GM18951 (cell line): Measurements from ENCODE around the gene RCSD1.

Experiments used
- POLR2A ChIP-seq: IDR thresholded peaks from 4 replicates; pipeline ENCODE4 v1.6.1; 2011; ENCODE audit warnings: mild to moderate bottlenecking; ENCODE audit not compliant: insufficient read length, insufficient read depth; ENCODE audit errors: extremely low read depth
- in situ Hi-C: fragments of 300-500 bp; cut with MboI; formaldehyde crosslinking; loops from one replicate; pipeline ENCODE4 v1.12.0; 2022; ENCODE audit warnings: low sequenced_read_pairs, mixed read lengths, inconsistent platforms; ENCODE audit not compliant: unreplicated experiment

RCSD1 gene

GRCh38 chr1:167627615-167627864 lies 2.5 kb upstream of the RCSD1 start:
- in situ Hi-C loops: no loop called here
- TF ChIP-seq POLR2A: no peak

- in situ Hi-C loops: no loop called here
- peak; percentile 61 for TF ChIP-seq POLR2A
Observed at GRCh38 chr1:167627865-167628641, 2.0 kb upstream of the RCSD1 start.

- no peak for TF ChIP-seq POLR2A
- in situ Hi-C loops: no loop called here
Observed at GRCh38 chr1:167628741-167629515, 1.1 kb upstream of the RCSD1 start.

- in situ Hi-C loops: no loop called here
- peak; percentile 42 for TF ChIP-seq POLR2A
Observed at GRCh38 chr1:167630568-167631385, 745 bp downstream of the RCSD1 start.

- in situ Hi-C loops: no loop called here
- TF ChIP-seq POLR2A: no peak
Observed at GRCh38 chr1:167631386-167631935, 1.4 kb downstream of the RCSD1 start.

- in situ Hi-C loops: no loop called here
- TF ChIP-seq POLR2A: no peak
Observed at GRCh38 chr1:167631936-167632614, 2.0 kb downstream of the RCSD1 start.

- TF ChIP-seq POLR2A: no peak
- in situ Hi-C loops: no loop called here
Observed at GRCh38 chr1:167633258-167633944, 3.4 kb downstream of the RCSD1 start.

- no peak for TF ChIP-seq POLR2A
- in situ Hi-C loops: no loop called here
Observed at GRCh38 chr1:167634435-167634834, 4.4 kb downstream of the RCSD1 start.

GRCh38 chr1:167635156-167635648 lies 5.2 kb downstream of the RCSD1 start:
- in situ Hi-C loops: no loop called here
- TF ChIP-seq POLR2A: no peak

GRCh38 chr1:167635941-167636340 lies 5.9 kb downstream of the RCSD1 start:
- in situ Hi-C loops: no loop called here
- peak; percentile 14 for TF ChIP-seq POLR2A

- in situ Hi-C loops: no loop called here
- peak; percentile 0 for TF ChIP-seq POLR2A
Observed at GRCh38 chr1:167638064-167638463, 8.0 kb downstream of the RCSD1 start.

GRCh38 chr1:167640051-167640450 lies 10.0 kb downstream of the RCSD1 start:
- no peak for TF ChIP-seq POLR2A
- in situ Hi-C loops: no loop called here
